HG02973 (cell line): ENCODE measurements around the gene RPA3.

ENCODE experiments used
- ATAC-seq: cut with Tn5 transposase; IDR thresholded peaks from one replicate; pipeline ENCODE4 v1.9.1; 2021; ENCODE audit warnings: moderate library complexity; ENCODE audit not compliant: unreplicated experiment

Gene RPA3

DNA sequence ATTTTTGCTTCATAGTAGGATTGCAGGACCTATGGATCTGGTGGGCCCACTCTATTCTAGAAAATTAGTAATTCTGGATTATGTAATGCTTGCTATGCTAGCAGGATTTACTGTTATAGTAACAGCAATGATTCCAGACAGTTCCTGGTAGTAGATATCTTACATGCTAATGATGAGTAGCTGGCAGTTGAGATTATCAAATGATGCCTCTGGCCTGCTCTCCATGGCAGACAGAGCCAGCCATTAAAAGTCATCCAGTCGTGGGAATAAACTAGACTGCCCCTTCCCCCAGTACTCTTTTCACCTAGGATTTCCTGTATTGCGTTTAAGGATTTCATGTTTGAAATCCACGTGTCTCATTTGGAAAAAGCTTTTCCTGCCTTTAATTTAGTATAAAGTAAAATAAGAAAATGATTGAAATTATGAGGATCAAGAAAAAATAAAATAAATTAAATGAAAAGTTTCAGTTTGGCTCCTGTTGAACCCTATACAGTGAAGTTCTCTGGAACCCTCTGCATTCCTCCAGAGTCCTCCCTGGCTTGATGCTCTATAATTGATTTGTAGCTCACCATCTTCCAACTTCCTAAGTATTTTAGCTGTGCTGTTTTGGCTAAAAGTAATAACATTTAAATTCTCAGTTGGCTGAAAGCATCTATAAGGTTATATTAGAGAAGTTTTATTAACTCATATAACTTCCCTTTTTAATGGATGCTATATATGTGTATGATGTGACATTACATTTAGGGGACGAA lies 63.3 kb downstream of the RPA3 start:
- ATAC-seq = no peak

DNA sequence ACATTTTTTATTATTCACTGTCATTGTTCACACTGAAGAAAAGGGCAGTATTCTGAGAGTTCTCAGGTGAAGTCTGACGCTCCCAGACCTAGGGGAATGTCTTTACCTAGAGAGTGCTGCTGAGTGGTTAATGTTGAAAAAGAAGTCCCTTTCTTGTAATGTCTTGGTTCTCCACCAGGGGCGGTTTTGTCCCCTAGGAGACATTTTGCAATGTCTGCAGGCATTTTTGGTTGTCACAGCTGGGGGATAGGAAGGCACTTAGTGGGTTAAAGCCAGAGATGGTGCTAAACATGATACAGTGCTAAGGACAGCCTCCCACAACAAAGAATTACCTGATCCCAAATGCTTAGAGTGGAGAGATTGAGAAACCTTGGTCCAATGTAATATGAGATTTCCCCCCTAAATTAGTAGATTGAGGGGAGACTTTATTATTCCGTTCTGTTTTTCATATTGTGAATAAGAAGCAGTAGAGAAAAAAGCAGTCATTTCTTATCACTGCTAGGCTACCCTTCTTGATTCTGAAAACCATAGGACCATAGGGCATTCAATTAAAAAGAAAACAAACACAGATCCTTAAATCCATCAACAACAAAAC lies 64.7 kb downstream of the RPA3 start:
- ATAC-seq = no peak

DNA sequence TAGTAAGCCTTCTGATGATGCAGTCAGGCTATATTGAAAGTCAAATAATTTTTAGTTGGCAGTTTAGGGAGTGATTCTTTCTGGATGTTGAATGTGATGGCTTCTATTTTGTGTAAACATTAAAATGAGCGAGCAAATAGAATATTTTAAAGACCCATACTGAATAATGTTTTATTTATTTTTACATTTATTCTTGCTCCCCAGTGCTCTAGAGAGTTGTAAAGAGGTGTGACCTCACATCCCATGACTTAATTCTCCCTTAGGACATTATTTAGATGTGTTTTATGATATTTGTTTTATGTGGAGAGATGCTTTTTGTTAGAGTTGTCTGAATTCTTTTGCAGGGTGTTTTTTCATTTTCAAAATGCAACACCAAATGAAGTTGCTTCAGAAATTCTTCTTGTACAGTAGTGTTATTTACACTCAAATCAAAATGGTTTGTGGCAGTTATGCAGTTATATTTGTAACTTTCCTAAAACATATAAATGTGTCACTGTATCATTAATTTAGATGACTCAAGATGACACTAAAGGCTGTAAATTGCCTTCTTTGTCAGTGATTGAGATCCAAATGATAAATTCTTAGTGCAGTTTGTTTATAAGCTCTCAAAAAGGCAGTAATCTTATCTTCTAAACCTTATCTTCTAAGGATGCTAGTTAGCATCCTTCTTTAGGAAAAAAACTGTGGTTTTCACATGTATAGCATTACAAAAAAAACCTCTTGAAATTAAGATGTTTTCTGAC lies 65.4 kb downstream of the RPA3 start:
- ATAC-seq = no peak

DNA sequence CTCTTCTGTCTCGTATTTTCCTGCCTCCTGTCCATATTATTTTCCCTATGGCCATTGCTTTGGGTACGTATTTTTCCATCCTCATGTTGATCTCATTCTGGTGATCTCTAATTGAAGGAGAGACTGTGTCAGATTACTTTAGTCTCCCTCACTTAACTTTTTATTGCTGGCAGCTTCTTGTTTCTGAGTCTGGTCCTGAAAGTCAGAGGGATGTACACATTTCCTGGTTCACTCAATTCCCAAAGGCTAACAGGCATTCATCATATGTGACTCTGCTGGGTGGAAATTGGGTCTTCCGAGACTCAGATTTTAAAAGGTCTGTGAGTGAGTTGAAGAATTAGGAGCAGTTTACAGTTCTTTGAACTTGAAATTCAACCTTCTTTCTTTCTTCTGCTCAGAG lies 66.9 kb downstream of the RPA3 start:
- no peak for ATAC-seq

DNA sequence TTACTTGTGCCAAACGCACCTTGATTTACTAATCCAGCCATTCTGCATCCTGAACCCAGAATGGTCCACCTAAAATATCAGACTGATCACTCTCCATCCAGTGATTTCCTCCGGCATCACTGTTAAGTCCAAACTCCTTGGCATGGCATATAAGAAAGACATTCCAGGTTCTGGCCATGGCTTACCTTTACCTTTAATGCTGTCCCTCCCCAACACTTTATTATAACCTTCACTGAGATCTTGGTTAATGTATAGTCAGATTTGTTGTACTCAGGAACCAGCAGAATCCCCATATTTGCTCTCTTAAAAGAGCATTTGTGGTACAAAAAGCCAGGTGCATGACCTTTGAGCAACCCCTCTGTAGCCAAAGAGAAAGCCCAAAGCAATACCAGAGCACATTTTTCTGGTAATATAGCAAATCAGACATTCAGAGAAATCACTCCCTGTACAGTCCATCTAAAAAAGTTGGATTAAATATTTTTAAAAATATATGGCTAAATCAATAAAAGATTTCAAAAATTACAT lies 67.7 kb downstream of the RPA3 start:
- no peak for ATAC-seq

DNA sequence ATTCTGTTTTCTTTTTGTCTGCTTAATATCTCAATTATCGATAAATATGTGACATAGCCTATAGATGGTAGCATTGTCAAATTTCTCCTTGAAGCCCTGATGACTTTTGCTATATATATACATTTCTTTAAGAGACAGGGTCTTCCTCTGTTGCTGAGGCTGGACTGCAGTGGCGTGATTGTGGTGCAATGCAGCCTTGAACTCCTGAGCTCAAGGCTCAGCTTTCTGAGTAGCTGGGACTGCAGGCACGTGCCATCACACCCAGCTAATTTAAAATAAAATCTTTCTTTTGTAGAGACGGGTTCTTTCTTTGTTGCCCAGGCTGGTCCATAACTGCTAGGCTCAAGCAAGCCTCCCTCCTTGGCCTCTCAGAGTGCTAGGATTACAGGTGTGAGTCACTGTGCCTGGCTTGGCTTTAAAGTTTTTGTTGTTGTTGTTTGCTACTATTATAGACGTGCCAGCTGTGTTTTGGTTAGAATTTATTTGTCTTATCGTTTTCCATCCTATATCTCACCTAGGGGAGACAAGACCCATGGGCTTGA lies 70.8 kb downstream of the RPA3 start:
- no peak for ATAC-seq

DNA sequence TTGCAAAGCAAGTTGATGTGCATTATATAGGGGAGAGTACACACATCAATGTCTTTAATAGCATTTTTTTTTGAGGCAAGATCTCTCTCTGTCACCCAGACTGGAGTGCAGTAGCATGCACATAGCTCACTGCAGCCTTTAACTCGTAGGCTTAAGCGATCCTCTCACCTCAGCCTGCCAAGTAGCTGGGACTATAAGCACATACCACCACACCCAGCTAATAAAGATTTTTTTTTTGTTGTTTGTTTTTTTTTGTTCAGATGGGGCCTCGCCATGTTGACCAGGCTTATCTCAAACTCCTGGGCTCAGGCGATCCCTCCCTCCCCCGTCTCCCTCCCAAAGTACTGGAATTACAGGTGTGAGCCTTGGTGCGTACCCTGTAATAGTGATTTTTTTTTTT lies 76.3 kb downstream of the RPA3 start:
- no peak for ATAC-seq

DNA sequence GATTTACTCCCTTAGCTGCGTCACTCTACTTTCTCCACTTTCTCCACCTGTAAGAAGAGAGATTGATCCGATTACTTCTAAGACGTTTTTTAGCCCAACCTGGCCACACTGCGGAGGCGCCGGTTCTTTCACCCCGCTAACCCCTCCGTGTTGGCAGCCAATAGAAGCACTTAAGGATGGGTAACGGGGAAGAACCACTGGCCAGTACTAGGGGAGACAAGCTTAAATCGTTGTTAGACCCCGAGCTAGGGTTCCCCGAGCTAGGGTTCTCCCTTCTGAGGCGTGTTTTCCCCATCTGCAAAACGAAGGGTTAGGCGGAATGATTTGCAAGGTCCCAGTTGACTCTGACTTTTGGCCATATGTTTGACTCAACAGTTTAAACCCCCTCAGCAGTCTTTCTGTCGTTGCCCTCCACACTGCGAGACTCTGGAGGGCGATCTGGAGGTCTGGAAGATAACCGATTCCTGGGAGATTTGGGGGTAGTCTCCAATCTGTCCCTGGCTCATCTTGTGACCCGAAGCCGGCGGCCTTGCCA lies 77.2 kb downstream of the RPA3 start:
- ATAC-seq = peak; percentile 13

DNA sequence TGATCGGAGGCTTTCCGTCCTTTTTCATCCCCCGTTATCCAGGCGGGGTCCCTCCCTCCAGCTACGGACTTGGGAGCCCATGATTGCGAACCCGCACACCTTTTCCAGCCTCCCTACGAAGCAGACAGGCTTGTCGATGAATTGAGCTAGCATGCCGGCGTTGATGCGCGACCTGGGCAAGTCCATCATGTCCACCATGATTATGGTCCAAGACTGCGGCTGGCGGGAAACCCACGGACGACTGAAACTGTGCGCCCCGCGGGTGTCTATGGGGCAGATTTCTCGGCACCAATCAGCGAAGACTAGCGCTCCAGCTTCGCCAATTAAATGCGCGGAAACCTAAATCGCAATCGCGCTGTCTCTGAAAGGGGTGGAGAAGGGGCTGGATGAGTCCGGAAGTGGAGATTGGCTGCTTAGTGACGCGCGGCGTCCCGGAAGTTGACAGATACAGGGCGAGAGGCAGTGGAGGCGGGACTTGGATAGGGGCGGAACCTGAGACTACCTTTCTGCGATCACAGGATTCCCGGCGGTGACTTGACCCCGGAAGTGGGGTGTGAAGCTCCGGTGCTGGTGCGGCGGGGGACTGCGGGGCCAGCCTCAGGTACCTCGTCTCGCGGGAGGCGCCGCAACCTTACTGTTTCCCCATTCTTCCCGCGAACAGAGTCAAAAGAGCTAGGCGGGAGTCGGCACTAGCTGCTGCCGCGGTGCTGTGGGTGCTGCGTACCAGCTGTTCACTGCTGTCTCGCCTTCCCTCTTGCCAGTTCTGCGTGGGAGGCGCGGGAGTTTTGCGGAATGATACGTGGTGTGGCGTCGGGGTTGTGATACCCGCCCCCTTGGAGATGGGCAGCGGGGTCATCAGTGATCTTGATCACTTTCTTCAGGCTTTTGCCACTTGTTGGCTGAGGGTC lies 77.9 kb downstream of the RPA3 start, which contains the start of gene UMAD1:
UMAD1 (plus strand) TSS at position 532 of the 908 bp plus-strand sequence. CDS start 32,620 bp downstream, outside the sequence.
- ATAC-seq = peak; percentile 95

DNA sequence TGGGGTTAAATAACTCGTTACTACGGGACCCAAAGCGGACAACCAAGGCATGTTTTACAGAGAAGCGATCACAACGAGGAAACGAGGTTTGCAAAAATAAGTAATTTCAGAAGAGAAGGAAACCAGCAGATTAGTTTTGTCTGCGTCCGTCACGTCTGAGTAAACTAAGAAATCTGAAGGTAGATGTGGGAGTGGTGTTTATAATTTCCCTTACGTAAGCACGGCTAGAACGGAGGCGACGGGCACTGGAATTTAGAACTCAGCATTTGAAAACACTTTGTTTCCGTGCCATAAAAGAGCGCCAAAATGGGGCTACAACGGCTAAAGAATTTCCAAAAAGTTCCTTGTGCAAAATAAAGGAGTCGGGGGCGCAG lies 78.6 kb downstream of the RPA3 start:
- peak; percentile 7 for ATAC-seq

DNA sequence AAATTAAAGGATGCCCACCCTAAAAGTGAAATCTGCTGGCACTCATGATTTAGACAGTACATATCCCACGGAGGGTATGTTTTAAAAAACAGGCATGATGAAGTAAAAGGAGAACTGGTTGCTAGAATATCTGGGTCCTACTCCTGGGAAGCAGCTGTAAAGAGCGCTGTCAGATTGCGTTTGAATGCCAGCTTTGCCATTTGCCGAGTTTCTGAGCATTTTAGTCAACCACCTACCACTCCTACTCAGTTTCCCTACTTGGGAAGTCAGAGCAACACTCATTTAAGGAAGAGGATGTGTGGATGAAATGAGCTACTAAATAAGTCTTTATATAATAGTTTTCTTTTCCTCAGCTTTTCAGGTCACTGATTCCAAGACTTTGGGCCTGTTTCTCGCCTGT lies 79.0 kb downstream of the RPA3 start:
- ATAC-seq = no peak

DNA sequence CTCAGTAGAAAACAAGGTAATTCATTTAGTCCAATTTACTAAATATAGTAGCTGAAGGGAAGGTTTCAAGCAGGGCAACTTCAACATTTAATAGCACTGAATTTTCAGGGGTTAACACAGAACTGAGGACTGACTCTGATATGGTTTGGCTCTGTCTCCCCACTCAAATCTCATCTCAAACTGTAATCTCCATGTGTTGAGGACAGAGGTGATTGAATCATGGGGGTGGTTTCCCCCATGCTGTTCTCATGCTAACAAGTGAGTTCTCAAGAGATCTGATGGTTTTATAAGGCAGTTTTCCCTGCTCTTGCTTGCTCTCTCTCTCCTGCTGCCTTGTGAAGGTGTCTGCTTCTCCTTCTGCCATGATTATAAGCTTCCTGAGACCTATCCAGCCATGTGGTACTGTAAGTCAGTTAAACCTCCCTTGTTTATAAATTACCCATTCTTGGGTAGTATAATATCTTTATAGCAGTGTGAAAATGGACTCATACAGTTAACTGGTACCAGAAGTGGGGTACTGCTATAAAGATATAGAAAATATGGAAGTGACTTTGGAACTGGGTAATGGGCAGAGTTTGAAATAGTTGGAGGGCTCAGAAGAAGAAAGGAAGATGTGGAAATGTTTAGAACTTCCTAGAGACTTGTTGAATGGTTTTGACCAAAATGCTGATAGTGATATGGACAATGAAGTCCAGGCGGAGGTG lies 87.6 kb downstream of the RPA3 start:
- no peak for ATAC-seq

DNA sequence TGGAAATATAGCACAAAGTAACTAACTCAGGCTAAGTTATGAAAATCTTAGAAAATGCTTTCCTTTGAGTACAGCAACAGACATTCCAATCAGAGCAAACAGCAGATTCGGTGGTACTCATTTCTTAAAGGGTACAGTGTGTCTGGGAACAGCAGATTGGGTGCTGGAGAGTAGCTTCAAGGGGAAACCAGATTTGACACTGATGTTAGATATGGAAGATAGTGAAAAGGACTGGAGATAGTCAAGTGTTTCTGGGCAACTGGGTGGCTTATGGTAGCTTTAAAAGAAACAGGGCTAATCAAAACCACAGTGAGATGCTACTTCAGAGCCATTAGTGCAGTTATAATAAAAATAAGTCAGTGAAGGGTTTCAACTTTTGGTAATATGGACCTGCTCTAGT lies 89.9 kb downstream of the RPA3 start:
- ATAC-seq = no peak

DNA sequence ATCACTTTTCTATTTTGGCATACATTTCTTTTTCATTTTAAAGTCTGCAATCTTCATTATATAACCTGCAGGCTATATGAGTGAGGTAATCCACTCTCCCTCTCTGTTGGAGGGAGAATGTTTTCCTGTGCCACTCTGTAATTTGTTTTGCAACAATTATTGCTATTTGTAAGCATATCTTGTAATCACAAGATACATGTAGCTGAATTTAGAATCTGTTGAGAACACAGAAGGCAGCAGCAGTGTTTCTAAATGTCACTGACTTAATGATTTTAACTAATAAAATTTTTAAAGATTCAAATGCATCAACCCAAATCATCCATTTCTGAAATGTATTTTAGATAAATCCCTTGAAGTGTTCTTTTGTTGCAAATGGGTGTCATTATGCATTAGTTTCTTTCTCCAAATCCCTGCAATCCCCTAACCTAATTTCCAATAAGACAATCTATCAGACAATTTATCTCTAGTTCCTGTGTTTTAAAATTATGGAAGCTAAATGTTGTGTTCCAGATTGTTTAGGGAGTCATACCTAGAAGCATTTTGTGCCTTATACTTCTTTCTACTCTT lies 97.7 kb downstream of the RPA3 start:
- ATAC-seq = no peak

DNA sequence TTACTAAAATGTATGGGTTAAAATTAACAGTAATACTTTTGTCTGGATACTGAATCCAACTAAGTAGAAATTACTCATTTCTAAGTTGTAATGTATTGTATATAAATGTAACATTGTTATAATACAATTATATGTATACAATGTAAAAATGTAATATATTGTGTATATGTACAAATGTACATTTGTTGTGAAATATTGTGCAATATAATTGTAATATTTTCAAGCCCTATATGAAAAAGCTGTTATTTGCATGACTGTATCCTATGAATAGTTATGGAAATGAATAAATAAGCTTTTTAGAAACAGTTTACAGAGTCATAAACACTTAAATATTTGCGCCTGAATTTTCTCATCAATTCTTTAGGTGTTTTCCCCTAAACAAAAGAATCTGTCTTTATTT lies 98.2 kb downstream of the RPA3 start:
- ATAC-seq = no peak

DNA sequence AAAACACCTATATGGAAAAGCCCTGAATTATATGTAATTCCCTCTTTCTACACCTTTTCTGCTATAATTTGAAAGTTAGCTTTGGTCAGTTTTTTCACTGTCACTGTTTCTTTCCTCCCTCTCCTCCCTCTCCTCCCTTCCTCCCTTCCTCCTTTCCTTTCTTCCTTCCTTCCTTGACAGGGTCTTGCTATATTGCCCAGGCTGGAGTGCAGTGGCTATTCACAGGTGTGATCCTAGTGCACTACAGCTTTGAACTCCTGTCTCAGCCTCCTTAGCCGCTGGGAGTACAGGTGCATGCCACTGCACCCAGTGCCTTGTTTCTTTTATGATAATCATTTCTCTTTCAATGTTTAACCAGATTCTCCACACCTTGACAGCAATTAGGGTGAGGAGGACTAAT lies 100.0 kb downstream of the RPA3 start:
- ATAC-seq = no peak

DNA sequence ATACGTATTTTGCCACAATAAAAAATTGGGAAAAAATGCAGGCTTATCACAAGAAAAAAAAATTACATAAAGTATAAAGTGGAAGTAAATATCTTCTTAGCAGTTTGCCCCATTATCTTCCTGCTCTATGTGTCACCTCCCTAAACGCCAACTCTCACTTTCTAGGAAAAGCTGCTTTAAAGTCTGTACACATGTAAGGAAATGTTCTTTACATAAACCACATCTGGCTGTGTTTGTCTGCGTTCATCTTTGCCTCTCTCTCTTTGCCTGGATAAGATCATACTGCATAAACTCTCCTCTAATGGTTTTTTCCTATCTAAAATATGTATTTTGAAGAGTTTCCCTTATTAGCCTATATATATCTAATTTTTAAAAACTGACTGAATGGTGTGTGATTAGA lies 100.9 kb downstream of the RPA3 start:
- ATAC-seq = no peak

DNA sequence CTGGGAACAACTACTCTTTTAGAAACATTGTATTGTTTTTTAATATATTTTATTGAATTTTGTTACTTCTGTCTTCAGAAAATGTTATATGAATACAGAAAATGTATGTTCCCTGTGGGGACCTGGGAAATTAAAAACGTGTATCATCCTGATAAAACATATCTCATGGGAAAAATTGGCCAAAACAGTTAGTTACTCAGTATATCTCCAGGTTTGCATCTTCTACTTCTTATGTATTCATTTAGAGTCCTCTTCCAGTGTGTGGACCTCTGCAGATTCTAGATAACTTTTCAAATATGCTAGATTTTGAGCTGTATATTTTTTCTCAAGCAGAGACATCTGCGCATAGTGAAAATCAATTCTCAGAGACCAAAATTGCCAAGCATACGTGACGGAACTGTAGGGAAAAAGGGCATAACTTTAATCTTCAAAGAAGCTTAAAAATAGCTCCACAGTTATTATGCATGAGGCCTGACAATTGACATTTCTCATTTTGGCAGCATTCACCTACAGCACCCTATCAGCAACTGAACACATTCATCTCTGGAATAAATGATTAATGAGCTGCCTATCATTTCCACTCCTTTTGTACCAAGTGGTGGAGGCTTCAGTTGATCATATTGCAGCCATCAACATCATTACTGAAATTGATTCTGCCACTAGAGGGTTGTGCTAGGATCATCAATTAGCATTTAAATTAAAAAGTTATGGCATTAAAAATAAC lies 104.2 kb downstream of the RPA3 start:
- ATAC-seq = no peak

DNA sequence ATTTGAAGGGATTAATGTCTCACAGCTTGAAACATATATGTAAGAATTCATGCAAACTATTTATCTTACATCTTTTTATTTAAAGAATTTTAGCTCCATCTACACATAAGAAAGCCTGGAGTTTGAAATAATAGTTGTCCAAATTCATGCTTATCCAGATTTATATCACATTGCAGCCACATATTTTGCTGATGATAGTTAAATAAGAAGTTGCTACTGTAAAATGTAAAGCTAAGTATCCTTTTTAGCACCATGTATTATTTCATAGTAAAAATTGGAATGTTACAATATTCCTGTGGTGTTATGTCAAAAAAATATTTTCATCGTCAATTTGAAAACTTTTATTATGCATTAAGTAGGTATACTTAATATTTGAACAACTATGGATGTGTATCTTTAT lies 105.2 kb downstream of the RPA3 start:
- no peak for ATAC-seq
